GM12864 (cell line): Measurements from ENCODE around the gene RBM25.
"Not testable (repeated sequence)": the region's sequence is repeated elsewhere in the genome, so short reads cannot be mapped to it uniquely, and the experiment has no call there.

Experiments
- DNase-seq: peaks from one replicate; pipeline ENCODE4 v3.0.0-alpha.2; 2011; ENCODE audit warnings: low read depth
- H3K4me3 ChIP-seq: 2 replicates; pipeline ENCODE4 v1.5.1; 2011; ENCODE audit warnings: mild to moderate bottlenecking, low read depth, low read length, control low read depth
- TF ChIP-seq, protein P1 (sequence below): IDR thresholded peaks from 2 replicates; pipeline ENCODE4 v1.5.1; 2011; ENCODE audit warnings: low read depth, mild to moderate bottlenecking, moderate library complexity, low read length, control low read depth, inconsistent platforms; ENCODE audit errors: missing control alignments

RBM25 gene

DNA sequence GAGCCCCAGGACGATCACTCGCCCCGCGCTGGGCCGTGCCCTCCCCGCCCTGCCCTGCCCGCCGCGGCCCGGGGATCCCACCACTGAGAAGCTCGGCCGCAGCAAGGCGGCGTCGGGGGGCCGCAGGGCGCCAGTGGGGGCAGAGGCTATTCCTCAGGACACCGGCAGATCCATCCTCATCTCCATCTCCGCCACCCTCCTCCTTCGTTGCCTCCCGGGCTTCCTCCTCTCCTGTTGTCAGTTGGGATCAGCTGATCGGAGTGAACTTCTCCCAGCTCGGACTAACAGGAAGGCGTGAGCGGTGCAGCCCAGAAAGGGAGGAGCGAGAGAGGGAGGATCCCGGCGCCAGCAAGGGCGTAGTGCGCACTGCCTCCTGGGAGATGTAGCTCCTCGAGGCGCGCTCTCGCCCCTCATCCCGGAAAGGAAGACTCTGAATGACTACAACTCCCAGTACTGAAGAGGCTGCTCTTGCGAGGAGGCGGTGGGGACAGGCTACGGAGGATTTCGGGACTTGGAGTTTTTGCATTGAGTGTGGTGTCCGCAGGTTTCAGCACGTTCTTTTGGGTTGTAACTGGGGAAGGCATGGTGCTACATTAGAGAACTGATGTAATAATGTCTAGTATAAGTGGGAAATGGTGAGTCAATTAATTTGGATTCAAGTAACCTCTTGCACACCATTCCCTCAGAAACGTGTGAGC is 31.3 kb upstream of the RBM25 start, which contains the start of gene ZFYVE1:
ZFYVE1 (minus strand) TSS at position 262 of the 698 bp plus-strand sequence. CDS start 2,598 bp downstream, outside the sequence.
- TF ChIP-seq, protein P1, sequence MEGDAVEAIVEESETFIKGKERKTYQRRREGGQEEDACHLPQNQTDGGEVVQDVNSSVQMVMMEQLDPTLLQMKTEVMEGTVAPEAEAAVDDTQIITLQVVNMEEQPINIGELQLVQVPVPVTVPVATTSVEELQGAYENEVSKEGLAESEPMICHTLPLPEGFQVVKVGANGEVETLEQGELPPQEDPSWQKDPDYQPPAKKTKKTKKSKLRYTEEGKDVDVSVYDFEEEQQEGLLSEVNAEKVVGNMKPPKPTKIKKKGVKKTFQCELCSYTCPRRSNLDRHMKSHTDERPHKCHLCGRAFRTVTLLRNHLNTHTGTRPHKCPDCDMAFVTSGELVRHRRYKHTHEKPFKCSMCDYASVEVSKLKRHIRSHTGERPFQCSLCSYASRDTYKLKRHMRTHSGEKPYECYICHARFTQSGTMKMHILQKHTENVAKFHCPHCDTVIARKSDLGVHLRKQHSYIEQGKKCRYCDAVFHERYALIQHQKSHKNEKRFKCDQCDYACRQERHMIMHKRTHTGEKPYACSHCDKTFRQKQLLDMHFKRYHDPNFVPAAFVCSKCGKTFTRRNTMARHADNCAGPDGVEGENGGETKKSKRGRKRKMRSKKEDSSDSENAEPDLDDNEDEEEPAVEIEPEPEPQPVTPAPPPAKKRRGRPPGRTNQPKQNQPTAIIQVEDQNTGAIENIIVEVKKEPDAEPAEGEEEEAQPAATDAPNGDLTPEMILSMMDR: no peak
- peak; percentile 94 for DNase-seq
- H3K4me3 ChIP-seq: peak within 1 kb of the TSS; percentile 98

DNA sequence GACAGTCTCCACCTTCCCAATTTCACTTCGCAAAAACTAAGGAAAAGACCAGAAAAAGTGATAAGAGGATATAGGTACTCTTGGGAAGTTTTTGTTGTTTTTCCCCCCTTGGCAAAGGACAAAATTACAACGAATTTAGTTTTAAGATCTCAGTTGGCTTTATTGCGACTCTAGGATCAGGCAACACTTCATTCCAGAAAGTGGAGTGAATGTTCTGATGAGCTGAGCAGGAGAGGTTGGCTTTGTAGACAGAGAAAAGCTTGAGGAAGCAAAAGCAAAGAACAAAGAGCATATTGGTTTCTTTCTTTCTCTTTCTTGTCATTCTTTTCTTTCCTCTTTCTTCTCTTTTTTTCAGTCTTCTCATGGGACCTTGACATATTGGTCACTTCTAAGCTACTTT is 30.8 kb upstream of the RBM25 start:
- DNase-seq: no peak
- TF ChIP-seq, protein P1: no peak
- peak overlapping the region; percentile 98 for H3K4me3 ChIP-seq

DNA sequence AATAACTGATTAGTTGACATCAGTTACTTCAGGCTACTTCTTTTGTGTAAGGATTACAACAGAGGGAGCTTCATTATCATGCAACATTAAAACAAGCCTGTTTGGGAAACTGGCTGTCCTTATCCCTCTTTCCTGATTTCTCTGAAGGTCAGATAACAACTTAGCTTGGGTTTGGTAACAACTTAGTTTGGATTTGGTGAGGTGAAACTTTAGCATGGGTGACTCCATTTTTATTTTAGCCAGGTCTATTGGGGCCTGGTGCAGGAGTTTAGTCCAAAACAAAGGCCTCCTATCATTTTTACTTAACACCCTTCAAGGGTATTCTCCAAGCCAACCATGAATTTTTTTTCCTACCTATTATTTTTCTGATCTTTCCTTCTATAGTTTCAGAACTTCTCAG is 30.4 kb upstream of the RBM25 start:
- TF ChIP-seq, protein P1: no peak
- no peak for DNase-seq
- no peak overlapping the region for H3K4me3 ChIP-seq

DNA sequence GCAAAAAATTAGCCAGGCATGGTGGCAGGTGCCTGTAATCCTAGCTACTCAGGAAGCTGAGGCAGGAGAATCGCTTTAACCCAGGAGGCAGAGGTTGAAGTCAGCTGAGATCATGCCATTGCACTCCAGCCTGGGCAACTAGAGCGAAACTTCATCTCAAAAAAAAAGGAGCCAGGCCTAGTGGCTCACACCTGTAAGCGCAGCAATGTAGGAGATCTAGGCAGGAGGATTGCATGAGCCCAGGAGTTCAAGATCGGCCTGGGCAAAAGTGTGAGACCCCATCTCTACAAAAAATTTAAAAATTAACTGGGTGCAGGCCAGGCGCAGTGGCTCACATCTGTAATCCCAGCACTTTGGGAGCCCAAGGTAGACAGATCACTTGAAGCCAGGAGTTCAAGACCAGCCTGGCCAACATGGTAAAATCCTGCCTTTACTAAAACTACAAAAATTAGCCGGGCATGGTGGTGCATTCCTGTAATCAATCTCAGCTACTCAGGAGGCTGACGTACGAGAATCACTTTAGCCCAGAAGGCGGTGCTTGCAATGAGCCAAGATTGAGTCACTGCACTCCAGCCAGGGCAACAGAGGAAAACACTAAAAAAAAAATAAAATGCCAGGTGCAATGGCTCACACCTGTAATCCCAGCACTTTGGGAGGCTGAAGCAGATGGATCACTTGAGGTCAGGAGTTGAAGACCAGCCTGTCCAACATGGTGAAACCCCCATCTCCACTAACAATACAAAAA is 21.5 kb upstream of the RBM25 start:
- DNase-seq: not testable (repeated sequence)

DNA sequence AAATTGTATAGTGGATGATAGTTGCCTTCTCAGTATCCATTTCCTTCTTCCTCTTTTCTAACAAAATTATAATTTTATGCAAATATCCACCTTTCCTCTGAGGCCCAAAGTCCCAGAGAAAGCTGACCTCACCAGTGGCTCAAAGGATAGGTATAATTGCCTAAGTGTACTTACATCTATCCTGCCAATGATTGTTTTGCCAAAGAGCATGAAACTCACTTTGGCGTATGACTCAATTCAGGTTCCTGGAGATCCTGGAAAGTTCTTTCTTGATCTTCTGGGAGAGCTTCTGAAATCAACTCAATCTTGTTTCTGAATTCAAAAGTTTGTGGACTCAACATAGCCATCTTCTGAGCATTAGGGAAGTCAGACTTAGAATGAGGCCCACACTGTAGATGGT is 10.5 kb upstream of the RBM25 start:
- TF ChIP-seq, protein P1: no peak
- DNase-seq: no peak
- H3K4me3 ChIP-seq: no peak overlapping the region

More for the DNA sequence above, 21.5 kb upstream of the RBM25 start:
- not testable (repeated sequence) for H3K4me3 ChIP-seq

DNA sequence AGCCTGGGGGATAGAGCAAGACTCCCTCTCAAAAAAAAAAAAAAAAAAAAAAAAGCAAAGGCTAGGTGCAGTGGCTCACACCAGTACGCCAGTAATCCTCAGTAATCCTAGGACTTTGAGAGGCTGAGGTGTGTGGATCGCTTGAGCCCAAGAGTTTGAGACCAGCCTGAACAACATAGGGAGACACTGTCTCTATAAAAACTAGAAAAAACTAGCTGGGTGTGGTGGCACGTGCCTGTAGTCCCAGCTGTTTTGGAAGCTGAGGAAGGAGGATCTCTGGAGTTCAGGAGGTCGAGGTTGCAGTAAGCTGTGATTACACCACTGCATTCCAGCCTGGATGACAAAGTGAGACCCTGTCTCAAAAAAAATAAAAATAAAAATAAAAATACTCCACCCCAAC is 8.9 kb upstream of the RBM25 start:
- no peak for DNase-seq
- H3K4me3 ChIP-seq: no peak overlapping the region
- TF ChIP-seq, protein P1: no peak

DNA sequence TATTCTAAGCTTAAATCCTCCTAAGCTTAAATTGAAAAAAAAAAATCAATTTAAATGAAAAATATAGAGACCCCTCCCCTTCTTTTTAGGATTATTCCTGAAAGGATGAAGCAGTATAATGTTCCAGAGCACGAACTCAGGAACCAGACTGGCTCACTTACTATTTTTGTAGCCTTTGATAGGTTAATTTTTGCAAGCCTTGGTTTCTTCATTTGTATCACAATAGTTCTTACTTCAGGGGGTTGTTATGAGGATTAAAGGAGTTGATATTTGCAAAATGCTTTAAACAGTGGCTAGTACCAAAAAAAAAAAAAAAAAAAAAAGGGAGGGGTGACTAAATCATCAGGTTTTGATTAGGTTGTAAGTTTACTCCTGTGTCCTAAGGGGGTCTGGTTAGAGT is 3.1 kb upstream of the RBM25 start:
- TF ChIP-seq, protein P1: no peak
- H3K4me3 ChIP-seq: no peak overlapping the region
- DNase-seq: no peak
